Thyroid gland (tissue), 4 donors: Measurements from ENCODE around the gene ELOVL2.

Source experiments
- POLR2A ChIP-seq, 2 donors: fragments of 450-650 bp; IDR thresholded peaks; one replicate each; pipeline ENCODE4 v1.6.1; 2017; ENCODE audit warnings: antibody characterized with exemption in 2 of 2, mild to moderate bottlenecking in 2 of 2, moderate library complexity in 1 of 2
- TF ChIP-seq, protein P1 (sequence below), 6 experiments: fragments of 200-600 bp in 3 of 6; fragments of 450-650 bp in 3 of 6; sonication (generic) in 3 of 6; IDR thresholded peaks; one replicate each; pipeline ENCODE4 v1.5.1; 2016 to 2019; ENCODE audit warnings: antibody characterized with exemption in 6 of 6, mild to moderate bottlenecking in 2 of 6, inconsistent platforms in 1 of 6, moderate library complexity in 1 of 6

DNA sequence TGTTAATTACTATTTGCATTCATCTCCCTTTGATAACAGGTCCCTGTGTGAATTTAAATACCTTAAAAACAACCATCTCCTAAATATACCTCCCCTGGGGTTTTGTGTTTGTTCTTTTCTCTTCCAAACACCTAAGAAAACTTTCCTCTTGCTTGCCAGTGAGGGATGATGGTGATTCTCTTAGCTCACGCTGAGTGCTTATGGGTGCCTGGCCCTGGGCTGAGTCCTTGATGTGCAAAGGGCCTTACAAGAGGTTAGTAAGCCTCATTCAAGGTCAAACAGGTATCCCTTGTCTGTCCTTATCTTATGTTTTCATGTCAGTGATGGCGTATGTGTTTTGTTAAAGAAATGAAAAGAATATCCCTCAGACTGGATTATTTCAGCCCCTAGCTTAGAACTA lies 81.0 kb downstream of the ELOVL2 start:
- TF ChIP-seq, protein P1, sequence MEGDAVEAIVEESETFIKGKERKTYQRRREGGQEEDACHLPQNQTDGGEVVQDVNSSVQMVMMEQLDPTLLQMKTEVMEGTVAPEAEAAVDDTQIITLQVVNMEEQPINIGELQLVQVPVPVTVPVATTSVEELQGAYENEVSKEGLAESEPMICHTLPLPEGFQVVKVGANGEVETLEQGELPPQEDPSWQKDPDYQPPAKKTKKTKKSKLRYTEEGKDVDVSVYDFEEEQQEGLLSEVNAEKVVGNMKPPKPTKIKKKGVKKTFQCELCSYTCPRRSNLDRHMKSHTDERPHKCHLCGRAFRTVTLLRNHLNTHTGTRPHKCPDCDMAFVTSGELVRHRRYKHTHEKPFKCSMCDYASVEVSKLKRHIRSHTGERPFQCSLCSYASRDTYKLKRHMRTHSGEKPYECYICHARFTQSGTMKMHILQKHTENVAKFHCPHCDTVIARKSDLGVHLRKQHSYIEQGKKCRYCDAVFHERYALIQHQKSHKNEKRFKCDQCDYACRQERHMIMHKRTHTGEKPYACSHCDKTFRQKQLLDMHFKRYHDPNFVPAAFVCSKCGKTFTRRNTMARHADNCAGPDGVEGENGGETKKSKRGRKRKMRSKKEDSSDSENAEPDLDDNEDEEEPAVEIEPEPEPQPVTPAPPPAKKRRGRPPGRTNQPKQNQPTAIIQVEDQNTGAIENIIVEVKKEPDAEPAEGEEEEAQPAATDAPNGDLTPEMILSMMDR (IDR thresholded peaks at IDR 0.05) = no peak
- no peak for TF ChIP-seq POLR2A (IDR thresholded peaks at IDR 0.05)
